HPDE6-E6E7 (cell line): ENCODE results near the gene TTC28.

ENCODE experiments used
- DNase-seq: peaks from one replicate; pipeline ENCODE4 v3.0.0; 2011; ENCODE audit warnings: missing footprints; ENCODE audit errors: extremely low spot score

TTC28 gene

DNA sequence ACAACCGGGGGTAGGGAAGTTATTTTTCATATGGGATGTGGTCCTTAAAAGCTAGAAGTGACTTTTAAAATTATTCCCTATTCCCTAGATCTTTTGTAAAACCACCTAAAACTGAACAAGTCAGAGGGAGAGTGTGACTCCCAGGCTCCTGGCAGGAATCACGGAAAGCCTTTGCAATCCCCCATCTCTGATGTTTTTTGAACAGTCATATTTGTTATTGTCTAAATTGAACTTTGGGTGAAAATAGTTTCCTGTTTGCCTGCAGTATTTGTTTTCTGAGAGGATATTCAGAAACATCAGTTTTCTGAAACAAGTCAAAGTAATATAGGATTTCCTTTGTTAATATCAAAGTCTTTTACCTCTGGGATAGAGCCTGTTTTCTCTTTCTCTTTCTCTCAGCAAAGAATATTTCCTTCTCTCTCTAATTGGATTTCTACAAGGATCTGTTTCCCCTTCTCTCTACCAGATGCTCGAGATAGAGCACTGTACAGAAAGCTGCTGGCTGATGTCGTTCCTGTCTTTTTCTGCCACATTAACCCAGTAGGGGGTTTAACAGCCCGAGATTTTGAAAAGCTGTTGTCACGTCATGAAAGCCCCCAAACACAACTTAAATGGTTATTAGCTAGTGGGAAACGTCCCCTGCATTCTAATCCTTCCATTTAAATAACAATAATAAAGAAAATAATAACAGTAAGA lies 628.4 kb downstream of the TTC28 start:
- no peak for DNase-seq

DNA sequence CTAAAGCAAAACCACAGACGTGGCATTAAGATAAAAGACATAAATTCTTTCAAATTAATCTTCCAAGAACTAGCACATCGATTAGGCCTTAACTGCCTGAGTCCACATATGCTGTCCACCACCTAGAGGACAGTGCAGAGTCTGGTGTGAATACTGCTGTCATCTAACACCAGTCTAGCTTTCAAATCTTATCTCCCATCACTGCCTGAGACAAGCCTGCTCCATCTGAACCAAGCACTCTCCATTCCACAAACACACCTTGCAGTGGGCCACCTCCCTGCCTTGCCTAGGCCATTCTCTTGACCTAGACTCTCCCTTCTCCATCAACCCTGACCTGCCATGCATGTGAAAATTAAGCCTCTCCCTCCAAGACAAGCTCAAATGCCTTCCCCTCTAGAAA lies 631.1 kb downstream of the TTC28 start:
- DNase-seq, result no peak

DNA sequence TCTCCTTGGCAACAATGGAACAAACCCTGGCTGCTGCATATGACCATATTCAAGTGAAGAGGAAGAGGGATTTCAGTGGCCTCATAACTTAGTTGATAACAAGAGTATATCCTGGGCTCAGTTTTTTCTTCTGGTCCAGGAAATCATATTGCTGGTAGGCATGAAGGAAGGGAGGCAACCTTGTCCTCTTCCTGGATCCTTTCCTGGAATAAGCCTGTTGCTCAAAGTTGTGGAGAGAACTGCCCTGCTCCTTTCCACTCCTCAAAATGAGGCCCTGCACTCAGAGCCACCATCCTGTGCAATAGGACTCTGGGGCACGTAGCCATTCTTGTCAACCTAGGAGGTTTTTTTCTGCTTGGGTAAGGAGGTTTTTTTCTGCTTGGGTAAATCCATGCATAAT lies 631.9 kb downstream of the TTC28 start:
- DNase-seq, result no peak

DNA sequence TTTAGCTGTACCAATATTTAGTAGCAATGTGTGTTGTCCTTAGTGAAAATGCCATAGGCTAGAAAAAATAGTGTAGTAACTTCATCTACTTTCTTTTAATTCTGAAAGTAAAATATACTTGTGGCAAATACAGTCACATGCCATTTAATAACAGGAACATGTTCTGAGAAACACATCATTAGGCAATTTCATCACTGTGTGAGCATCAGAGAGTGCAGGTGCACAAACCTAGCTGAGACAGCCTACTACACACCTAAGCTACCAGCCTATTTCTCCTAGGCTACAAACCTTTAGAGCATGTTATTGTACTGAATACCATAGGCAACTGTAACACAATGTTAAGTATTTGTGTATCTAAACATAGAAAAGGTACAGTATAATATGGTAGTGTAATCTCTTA lies 633.5 kb downstream of the TTC28 start:
- no peak for DNase-seq

DNA sequence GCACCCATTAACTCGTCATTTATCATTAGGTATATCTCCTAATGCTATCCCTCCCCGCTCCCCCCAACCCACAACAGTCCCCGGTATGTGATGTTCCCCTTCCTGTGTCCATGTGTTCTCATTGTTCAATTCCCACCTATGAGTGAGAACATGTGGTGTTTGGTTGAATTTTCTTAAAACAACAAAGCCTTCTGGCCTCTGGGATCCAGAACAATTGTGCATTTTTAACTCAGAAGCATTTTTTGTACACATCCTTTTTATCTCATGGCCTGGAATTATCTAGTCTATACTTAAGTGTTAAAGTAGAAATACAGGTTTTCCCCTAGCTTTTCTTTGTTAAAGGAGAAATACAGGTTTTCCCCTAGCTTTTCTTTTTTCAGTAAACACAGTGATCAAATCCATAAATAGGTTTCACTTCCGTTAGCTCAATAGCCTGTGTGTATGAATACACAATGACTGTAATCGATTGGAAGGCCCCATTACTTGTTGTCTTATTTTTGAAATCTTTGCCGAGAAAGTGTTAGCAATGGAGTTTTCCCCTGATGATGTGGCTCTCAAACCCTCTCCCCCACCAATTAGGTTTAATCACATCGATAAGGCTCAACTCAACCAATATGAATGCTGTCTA lies 635.0 kb downstream of the TTC28 start:
- no peak for DNase-seq

DNA sequence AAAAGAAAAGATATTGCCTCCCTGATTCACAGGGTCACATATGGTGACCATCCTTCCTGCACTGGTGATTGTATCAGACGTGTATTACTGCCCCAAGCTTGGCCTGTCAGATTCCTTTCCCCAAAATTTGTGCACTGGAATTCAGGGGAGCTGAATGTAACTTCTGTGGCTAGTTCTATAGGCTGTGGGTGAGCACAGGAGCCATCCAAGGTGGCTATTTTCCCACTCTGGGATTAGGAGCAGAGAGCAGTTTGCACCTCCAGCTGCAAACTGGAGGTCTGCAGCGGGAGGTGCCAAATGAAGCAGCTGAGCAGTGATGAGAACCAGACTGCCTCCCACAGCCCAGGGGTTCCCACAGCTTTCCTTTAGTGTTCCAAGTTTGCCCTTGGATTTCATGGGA lies 636.4 kb downstream of the TTC28 start:
- no peak for DNase-seq

DNA sequence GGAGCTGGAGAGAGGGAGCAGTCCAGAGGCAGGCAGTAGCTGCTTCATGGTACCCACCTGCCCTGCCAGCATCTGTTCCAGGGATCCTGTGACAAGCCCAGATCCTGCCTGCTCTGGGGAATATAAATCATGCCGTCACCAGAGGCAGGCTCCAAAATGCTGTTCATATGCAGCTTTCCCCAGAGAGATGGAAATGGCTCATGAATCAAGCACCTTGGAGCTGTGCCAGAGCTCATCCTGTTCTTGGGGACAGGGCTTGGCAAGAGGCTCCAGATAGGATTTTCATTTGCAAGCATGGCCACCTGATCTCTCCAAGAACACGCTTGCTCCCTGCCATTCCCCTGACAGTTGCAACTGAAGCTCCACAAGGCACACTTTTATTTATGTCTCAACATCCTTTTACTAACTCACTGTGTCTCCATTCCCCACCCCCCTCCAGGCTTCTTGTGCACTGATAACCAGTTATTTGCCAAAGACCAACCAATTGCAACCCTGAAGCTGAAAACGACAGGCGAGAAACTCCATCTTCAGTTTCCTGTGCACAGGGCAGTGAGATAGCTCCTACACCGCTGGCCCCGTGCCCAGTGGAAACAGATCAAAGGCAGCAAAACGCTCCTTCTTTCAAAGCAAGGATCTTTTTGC lies 644.8 kb downstream of the TTC28 start:
- DNase-seq, result no peak

DNA sequence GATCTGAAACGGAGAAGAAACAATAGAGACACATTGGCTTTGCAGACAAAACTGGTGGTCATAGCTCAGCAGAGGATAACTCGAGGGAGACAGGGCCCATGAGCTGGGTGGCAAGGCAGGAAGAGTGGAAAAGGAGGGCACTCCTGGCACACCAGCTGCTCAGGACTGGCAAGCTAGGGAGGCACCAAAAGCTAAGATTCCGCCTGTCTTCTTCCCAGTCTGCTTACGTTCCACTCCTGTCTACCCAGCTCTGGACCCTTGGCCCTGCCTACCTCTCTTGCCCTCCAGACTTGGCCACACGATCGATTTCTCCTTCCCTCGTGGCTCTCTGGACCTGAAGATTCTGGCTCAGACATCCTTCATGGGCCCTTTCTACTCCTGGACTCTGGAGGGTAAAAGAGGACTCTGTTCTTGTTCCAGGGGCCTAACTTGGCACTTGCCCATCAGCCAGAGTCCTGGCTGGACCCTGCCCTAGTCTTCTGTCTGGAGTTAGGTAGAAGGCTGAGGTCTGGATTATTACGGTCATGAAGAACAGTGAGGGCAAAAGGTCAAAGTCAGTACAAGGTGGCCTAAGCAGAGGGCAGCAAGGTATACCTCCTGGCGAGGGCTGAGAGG lies 645.4 kb downstream of the TTC28 start:
- DNase-seq, result no peak

DNA sequence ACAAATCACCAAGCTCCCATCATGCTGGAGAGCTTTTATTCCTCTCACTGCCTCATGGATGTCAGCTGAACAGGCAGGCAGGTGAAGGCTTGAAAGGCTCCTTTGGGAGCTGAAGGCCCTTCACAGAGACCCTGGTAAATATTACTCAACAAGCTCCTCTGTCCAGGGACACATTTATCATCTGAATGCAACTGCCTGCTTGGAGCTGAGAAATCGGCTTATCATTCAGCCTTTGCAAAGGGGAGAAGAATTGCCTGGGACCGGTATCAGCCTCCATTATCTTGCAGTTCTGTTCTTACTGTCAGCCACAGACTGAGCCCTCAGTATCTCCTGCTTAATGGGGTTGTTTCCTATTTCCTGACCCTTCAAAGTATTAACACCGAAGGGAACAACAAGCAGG lies 646.8 kb downstream of the TTC28 start:
- DNase-seq, result no peak

DNA sequence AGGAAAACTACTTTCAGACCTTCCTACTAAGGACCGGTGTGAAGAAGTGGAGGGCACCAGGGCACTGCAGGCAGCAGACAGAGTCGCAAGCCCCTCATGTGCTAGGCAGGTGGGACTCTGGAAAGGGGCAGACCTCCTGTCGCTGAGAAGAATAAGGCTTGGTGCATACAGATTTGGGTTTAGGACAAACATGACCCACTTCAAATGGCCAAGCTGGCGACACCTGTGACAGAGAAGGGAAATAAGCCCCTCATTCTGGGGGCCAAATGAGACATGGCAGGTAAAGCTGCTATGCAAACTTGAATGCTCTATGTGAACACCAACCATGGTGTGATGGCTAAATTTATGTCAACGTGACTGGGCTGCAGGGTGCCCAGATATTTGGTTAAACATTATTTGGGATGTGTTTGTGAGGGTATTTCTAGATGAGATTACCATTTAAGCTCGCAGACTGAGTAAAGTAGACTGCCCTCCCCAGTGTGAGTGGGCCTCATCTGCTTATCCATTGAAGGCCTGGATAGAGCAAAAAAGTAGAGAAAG lies 648.2 kb downstream of the TTC28 start:
- DNase-seq, result no peak

DNA sequence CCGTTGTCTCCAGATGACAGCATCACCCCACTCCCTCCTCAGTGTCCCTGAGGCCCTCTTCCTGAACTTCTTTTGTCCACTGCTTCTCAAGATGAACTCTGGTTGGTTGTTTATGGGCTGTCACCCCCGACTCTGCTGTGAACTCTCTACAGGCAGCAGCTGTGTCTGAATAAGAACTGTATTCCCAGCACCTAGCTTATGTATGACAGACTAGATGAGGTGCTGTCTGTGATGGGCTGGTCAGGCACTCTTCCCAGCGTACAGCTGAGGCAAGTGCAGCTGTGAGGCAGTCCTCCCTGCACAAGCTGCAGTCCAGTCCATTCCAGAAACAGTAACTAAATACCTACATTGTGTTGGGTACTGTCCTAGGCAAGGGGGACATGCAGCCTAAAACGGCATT lies 649.2 kb downstream of the TTC28 start:
- no peak for DNase-seq

DNA sequence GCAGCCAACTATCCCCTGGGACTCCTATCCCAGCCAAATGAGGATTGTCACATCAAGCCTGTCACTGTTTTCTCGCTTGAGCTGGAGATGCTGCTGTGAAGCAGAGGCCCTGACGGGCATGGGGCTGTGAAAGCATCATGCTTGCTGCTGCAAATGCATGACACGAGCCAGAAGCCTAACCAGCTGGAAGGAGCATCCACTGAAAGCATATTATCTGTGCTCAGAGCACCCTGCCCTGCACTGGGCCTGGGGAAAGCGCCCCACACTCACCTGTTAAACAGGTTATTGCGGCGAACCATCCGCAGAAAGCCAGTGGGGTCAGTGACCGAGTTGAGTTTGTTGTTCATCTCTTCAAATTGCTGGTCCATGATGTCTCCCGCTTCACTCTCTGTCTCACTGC lies 649.7 kb downstream of the TTC28 start:
- DNase-seq, result no peak

DNA sequence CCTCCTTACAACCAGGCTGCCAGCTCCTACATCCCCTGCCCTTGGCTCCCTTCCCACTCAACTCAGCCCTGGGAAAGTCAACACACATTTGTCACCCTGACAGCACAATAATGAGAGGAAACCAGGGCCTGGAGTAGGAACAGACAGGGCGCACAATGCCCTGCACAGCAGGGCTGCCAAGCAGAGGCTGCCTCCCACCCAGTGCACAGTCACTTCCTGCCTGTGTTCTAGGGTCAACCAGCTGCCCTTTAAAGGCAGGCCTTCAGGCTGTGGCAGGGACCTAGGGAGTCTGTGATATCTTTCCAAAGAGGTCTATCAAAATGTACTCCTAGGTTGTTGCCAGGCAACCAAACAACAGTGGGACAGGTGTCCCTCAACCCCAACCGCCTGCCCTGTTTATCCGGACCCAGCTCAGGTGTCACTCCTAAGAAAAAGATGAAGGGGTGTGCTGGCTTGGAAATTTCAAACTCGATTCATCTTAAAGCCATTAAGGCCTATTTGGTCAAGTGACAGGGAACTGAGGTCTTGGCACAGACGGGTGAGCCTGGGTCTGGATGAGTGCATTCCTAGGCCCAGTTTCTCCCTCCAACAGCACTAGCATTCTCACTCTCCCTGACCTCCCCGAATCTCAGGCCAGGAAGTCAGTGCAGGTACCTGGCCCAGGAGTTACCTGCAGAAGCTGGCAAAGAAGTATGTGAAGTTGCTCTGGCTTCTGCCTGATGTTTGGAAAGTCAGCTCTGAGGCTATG lies 650.3 kb downstream of the TTC28 start:
- DNase-seq, result no peak

DNA sequence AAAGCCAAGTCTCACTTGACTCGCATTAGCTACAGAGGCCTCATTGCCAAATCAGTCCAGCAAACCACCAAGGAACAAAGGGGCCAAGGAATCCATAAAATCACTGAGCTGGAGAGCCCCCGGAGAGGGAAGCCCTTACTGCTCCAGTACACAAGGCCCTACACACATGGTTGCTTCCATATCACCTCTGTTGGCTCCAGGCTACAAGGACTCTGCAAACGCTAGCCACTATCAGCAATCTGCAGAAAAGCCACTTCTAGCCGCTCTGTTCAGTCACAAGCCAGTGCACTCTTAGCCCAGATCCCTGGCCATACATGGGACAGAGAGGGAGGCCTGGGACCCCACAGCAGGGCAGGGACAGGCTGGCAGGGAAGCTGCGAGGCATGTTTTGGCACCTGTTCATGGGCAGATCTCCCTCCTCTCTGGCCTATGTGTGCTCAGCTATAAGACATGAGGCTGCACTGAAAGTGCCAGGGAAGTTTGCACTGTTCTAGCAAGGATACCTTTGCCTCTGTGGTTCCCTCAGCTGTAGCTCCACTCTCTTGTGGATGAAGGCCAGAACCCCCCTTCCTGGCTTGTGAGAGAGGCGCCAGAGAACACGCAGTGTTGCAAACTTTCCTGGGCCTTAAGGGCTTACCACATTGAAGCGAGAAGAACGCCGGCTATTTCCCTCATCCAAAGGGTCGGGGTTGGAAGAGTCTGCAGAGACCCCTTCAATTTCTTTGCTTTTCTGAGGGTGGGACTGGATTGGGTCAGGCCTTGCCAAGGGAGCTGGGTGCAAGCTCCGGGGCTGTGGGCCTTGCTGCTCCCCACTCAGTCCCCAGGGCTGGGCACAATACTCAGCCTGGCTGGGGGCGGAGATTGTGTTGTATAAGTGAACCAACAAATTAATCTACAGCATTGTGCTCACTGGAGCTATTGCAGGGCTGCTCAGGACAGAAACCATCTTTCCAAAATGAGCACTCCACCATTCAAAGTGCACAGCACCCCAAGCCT lies 651.9 kb downstream of the TTC28 start:
- no peak for DNase-seq

DNA sequence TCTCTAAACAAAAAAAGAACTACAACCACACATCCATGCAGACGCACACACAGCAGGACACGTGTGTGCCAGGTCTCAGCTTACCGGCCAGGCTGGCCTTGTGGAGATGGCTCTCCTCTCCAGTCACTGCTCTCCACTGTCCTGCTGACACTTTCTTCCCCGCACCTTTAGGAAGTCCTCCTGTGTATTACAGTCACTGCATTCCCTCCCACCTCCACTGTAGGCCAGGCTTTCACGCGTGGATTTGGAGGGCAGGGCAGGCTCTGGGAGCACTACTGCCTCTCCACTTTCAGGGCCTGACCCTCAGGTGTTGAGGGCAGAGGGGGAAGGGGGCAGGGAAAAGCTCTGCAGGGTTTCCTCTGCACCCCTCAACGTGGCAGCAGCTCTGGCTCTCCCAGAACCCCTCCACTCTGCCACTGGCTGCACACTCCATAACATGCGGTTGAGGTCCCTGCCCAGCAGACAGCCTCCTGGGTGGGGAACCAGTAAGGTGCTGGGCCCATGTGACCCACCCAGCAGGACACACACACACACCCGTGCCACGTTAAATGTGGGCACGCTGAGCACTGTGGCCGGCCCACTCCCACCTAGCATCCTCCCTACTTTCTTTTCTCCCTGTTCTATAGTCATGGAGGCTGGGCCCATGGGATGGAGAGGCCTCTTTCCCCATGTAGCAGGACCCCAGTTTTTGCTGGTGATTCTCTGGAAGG lies 653.6 kb downstream of the TTC28 start:
- no peak for DNase-seq

DNA sequence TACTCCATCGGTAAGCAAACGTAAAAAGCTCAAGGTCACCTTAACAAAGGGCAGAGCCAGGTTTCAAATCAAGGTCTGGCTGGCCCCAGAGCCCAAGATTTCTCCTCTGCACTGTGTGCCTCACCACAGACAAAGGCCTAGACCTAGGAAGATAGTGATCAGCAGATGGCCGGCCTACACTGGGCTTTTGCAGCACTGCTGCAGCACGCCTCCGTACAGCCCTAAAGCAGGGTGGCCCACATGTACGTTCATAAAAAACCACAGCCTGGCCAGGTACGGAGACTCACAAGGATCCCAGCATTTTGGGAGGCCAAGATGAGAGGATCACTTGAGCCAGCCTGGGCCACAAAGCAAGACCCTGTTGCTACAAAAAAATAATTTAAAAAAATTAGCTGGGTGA lies 654.3 kb downstream of the TTC28 start:
- no peak for DNase-seq

DNA sequence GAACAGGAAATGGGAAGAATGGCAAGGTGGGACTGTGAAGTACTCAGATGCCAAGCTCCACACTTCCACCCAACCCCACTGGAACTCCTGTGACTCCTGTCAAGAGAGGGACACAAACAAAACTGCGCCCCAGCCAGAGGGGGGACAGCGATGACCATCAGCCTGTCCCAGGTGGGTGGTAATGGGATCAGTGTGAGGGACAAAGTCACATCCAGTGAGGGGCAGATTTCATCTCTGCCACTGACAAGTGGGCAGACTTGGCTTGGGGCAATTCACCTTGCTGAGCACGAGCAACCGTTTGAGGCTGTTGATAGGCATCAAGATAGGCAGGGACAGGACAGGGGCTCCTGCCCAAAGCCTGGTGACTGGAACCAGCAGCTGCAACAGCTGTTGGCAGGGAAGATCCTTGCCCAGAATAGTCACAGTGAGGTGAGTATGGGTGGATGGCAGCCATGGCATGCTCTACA lies 655.2 kb downstream of the TTC28 start:
- DNase-seq, result no peak

DNA sequence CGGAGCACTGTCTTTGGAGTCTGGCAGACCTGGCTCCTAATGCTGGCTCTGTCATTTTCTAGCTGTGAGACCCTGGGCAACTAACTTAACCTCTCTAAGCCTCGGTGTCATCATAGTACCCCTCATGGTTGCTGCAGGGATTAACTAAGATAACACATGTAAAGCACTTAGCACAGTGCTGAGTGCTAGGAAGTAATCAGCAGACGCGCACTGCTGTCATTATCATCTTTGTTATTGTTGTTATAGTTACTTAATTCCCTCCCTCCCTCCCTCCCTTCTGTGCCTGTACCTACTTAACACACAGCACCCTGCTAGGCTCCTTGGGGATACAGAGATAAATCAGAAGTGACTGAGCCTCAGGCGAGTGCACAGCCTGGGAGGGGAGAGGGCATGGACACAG lies 655.9 kb downstream of the TTC28 start:
- DNase-seq, result no peak

DNA sequence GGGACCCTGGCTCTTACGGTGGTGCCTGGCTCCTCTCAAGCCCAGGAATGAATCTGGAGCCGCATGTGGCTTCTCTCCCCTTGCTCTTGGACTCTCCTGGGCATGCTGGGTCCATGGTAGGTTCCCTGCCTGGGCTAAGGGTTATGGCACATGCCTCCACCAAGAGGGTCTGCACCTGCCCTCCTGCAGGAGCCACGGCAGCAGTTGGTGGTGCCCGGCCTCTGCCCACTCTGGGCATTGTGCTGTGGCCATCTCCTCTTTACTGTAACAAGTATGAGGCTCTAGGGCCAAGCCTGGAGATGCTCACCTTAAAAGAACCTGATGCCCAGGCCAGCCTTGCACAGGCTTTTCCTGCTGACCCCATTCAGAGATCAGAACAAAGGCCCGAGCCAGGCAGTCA lies 656.6 kb downstream of the TTC28 start:
- no peak for DNase-seq
